Glutamatergic neuron (in vitro differentiated cells): ENCODE results near the gene TULP3. TPM values are rescaled to one million over a fixed set of nuclear protein-coding genes. Genes with fewer than 3 reads are reported as not detected.
A peak's percentile ranks its signal among the peaks of the same experiment; 100 is the strongest.

ENCODE experiments used
- DNase-seq: peaks from one replicate; pipeline ENCODE4 v3.0.0; 2022
- H3K27ac Mint-ChIP-seq: one replicate; pipeline ENCODE4 v1.8.0; 2020; ENCODE audit warnings: mild to moderate bottlenecking, mixed read lengths, inconsistent platforms; ENCODE audit not compliant: unreplicated experiment
- H3K27me3 Mint-ChIP-seq: one replicate; pipeline ENCODE4 v1.8.0; 2020; ENCODE audit warnings: mild to moderate bottlenecking, moderate library complexity, mixed read lengths, inconsistent platforms; ENCODE audit not compliant: unreplicated experiment
- H3K36me3 Mint-ChIP-seq: one replicate; pipeline ENCODE4 v1.8.0; 2020; ENCODE audit warnings: mild to moderate bottlenecking, mixed read lengths, inconsistent platforms; ENCODE audit not compliant: unreplicated experiment
- H3K4me1 Mint-ChIP-seq: one replicate; pipeline ENCODE4 v1.8.0; 2020; ENCODE audit warnings: mild to moderate bottlenecking, low read depth, mixed read lengths, inconsistent platforms; ENCODE audit not compliant: unreplicated experiment
- H3K4me3 Mint-ChIP-seq: one replicate; pipeline ENCODE4 v1.8.0; 2020; ENCODE audit warnings: mild to moderate bottlenecking, mixed read lengths, inconsistent platforms; ENCODE audit not compliant: unreplicated experiment
- H3K9me3 Mint-ChIP-seq: one replicate; pipeline ENCODE4 v1.8.0; 2020; ENCODE audit warnings: mild to moderate bottlenecking, moderate library complexity, mixed read lengths, inconsistent platforms; ENCODE audit not compliant: unreplicated experiment
- CTCF ChIP-seq: fragments of 200-600 bp; sonication (generic); IDR thresholded peaks from one replicate; pipeline ENCODE4 v1.5.0; 2021; ENCODE audit not compliant: partially characterized antibody, unreplicated experiment
- total RNA-seq: library from RNA; stranded (reverse); fragmentation: NEBNext Ultra II Directional; extraction: Animal tissue kit (Norgen Biotek cat#: 25700); gene quantifications from one replicate; pipeline ENCODE4 v1.2.1, GENCODE V29; 2021; ENCODE audit not compliant: unreplicated experiment

TULP3 gene
- total RNA-seq, 1 donor from 2014 or later = 12.5 TPM

GRCh38 chr12:2845280-2845679, 45.4 kb upstream of the TULP3 start:
- no peak overlapping the region for H3K4me3 Mint-ChIP-seq
- no peaks in the 10 kb centered on the region for H3K9me3 Mint-ChIP-seq
- DNase-seq = no peak
- no peaks in the 10 kb centered on the region for H3K36me3 Mint-ChIP-seq
- peaks cover 4% of the 10 kb centered on the region for H3K4me1 Mint-ChIP-seq
- H3K27me3 Mint-ChIP-seq = peaks cover 2% of the 10 kb centered on the region
- no peak overlapping the region for H3K27ac Mint-ChIP-seq
- no peak for TF ChIP-seq CTCF

GRCh38 chr12:2851931-2852330, 38.8 kb upstream of the TULP3 start:
- Mint-ChIP-seq H3K27ac (no peak overlapping the region), H3K4me1 (peaks cover 4% of the 10 kb centered on the region), H3K27me3 (peaks cover 2% of the 10 kb centered on the region), H3K4me3 (no peak overlapping the region), H3K9me3 (peaks cover 1% of the 10 kb centered on the region), H3K36me3 (no peaks in the 10 kb centered on the region)
- DNase-seq = no peak
- no peak for TF ChIP-seq CTCF

- no peak overlapping the region for H3K27ac Mint-ChIP-seq
- DNase-seq = peak; percentile 92
- H3K4me1 Mint-ChIP-seq = peaks cover 4% of the 10 kb centered on the region
- no peaks in the 10 kb centered on the region for H3K36me3 Mint-ChIP-seq
- H3K4me3 Mint-ChIP-seq = no peak overlapping the region
- peaks cover 2% of the 10 kb centered on the region for H3K27me3 Mint-ChIP-seq
- TF ChIP-seq CTCF = peak; percentile 80
- H3K9me3 Mint-ChIP-seq = peaks cover 1% of the 10 kb centered on the region
Observed at GRCh38 chr12:2853626-2854025, 37.1 kb upstream of the TULP3 start.

- Mint-ChIP-seq H3K27me3 (no peaks in the 10 kb centered on the region), H3K27ac (no peak overlapping the region), H3K4me1 (no peaks in the 10 kb centered on the region), H3K36me3 (no peaks in the 10 kb centered on the region), H3K4me3 (no peak overlapping the region), H3K9me3 (peaks cover 1% of the 10 kb centered on the region)
- no peak for DNase-seq
- no peak for TF ChIP-seq CTCF
Observed at GRCh38 chr12:2854669-2855453, 35.8 kb upstream of the TULP3 start.

- TF ChIP-seq CTCF = no peak
- H3K36me3 Mint-ChIP-seq = no peaks in the 10 kb centered on the region
- H3K9me3 Mint-ChIP-seq = peaks cover 1% of the 10 kb centered on the region
- no peak overlapping the region for H3K4me3 Mint-ChIP-seq
- no peak overlapping the region for H3K27ac Mint-ChIP-seq
- no peaks in the 10 kb centered on the region for H3K4me1 Mint-ChIP-seq
- no peaks in the 10 kb centered on the region for H3K27me3 Mint-ChIP-seq
- no peak for DNase-seq
Observed at GRCh38 chr12:2855546-2855945, 35.1 kb upstream of the TULP3 start.
